ENCODE measurements around the gene HDAC9. TPM values are rescaled to one million over a fixed set of nuclear protein-coding genes. Genes with fewer than 3 reads are reported as not detected.

Gene HDAC9
- total and polyA plus RNA-seq, 2 donors (not counting 1 experiment from before 2014, with no cell fraction given) = 2.9 to 7.9 TPM

- Histone ChIP-seq H3K4me3 (replicated peaks in 1 of 4; ENCODE audit: control extremely low read depth in 1 of 4, insufficient read depth in 1 of 4, low read depth in 3 of 4, low read length in 4 of 4) (no peak overlapping the region), H2AFZ (ENCODE audit: low read length) (no peak overlapping the region), H3K27ac (ENCODE audit: insufficient read depth, low read length) (no peak overlapping the region), H3K9me3 (ENCODE audit: control insufficient read depth, insufficient read depth, low read depth, low read length) (no peaks in the 10 kb centered on the region), H3K4me1 (ENCODE audit: control insufficient read depth, extremely low read depth, insufficient read depth, low read length) (no peaks in the 10 kb centered on the region), H3K79me2 (ENCODE audit: control insufficient read depth, insufficient read depth, low read length) (no peaks in the 10 kb centered on the region), H3K27me3 (ENCODE audit: control insufficient read depth, insufficient read depth, low read length) (no peaks in the 10 kb centered on the region), H4K20me1 (ENCODE audit: control insufficient read depth, extremely low read depth, insufficient read depth, low read length) (no peaks in the 10 kb centered on the region), H3K36me3 (ENCODE audit: control insufficient read depth, insufficient read depth, low read length) (no peaks in the 10 kb centered on the region), H3K4me2 (ENCODE audit: extremely low read depth, insufficient read depth, low read length) (no peak overlapping the region), H3K9ac (ENCODE audit: insufficient read depth, low read length) (no peak overlapping the region)
- DNase-seq (ENCODE audit: low read depth in 2 of 2) = no peak
- TF ChIP-seq CTCF (conservative IDR thresholded peaks at IDR 0.05 in 1 of 2, IDR thresholded peaks at IDR 0.05 in 1 of 2; ENCODE audit: low read depth in 1 of 2, low read length in 2 of 2) (no peak), EZH2 (IDR thresholded peaks at IDR 0.05; ENCODE audit: low read length, missing control alignments) (no peak)
These were observed 78.6 kb downstream of the HDAC9 start for GRCh38 chr7:18574235-18574540.

GRCh38 chr7:18574676-18575075 lies 79.1 kb downstream of the HDAC9 start:
- TF ChIP-seq CTCF (conservative IDR thresholded peaks at IDR 0.05 in 1 of 2, IDR thresholded peaks at IDR 0.05 in 1 of 2; ENCODE audit: low read depth in 1 of 2, low read length in 2 of 2) = no peak
- TF ChIP-seq EZH2 (IDR thresholded peaks at IDR 0.05; ENCODE audit: low read length, missing control alignments) = no peak
- no peak overlapping the region for H3K27ac ChIP-seq (ENCODE audit: insufficient read depth, low read length)
- no peaks in the 10 kb centered on the region for H4K20me1 ChIP-seq (ENCODE audit: control insufficient read depth, extremely low read depth, insufficient read depth, low read length)
- no peaks in the 10 kb centered on the region for H3K4me1 ChIP-seq (ENCODE audit: control insufficient read depth, extremely low read depth, insufficient read depth, low read length)
- no peak overlapping the region for H3K4me3 ChIP-seq (replicated peaks in 1 of 4; ENCODE audit: control extremely low read depth in 1 of 4, insufficient read depth in 1 of 4, low read depth in 3 of 4, low read length in 4 of 4)
- H3K79me2 ChIP-seq (ENCODE audit: control insufficient read depth, insufficient read depth, low read length) = no peaks in the 10 kb centered on the region
- no peaks in the 10 kb centered on the region for H3K9me3 ChIP-seq (ENCODE audit: control insufficient read depth, insufficient read depth, low read depth, low read length)
- H3K4me2 ChIP-seq (ENCODE audit: extremely low read depth, insufficient read depth, low read length) = no peak overlapping the region
- DNase-seq (ENCODE audit: low read depth in 2 of 2) = no peak
- H3K27me3 ChIP-seq (ENCODE audit: control insufficient read depth, insufficient read depth, low read length) = no peaks in the 10 kb centered on the region
- no peak overlapping the region for H3K9ac ChIP-seq (ENCODE audit: insufficient read depth, low read length)
- H2AFZ ChIP-seq (ENCODE audit: low read length) = no peak overlapping the region
- H3K36me3 ChIP-seq (ENCODE audit: control insufficient read depth, insufficient read depth, low read length) = no peaks in the 10 kb centered on the region

- TF ChIP-seq CTCF (conservative IDR thresholded peaks at IDR 0.05 in 1 of 2, IDR thresholded peaks at IDR 0.05 in 1 of 2; ENCODE audit: low read depth in 1 of 2, low read length in 2 of 2) (no peak), EZH2 (IDR thresholded peaks at IDR 0.05; ENCODE audit: low read length, missing control alignments) (no peak)
- H2AFZ ChIP-seq (ENCODE audit: low read length) = no peak overlapping the region
These were observed 80.3 kb downstream of the HDAC9 start for GRCh38 chr7:18575622-18576572.

More at GRCh38 chr7:18575622-18576572, 80.3 kb downstream of the HDAC9 start:
- Histone ChIP-seq H3K4me2 (ENCODE audit: extremely low read depth, insufficient read depth, low read length) (no peak overlapping the region), H3K9ac (ENCODE audit: insufficient read depth, low read length) (no peak overlapping the region), H3K27me3 (ENCODE audit: control insufficient read depth, insufficient read depth, low read length) (no peaks in the 10 kb centered on the region), H4K20me1 (ENCODE audit: control insufficient read depth, extremely low read depth, insufficient read depth, low read length) (no peaks in the 10 kb centered on the region), H3K4me3 (replicated peaks in 1 of 4; ENCODE audit: control extremely low read depth in 1 of 4, insufficient read depth in 1 of 4, low read depth in 3 of 4, low read length in 4 of 4) (no peak overlapping the region), H3K79me2 (ENCODE audit: control insufficient read depth, insufficient read depth, low read length) (no peaks in the 10 kb centered on the region), H3K36me3 (ENCODE audit: control insufficient read depth, insufficient read depth, low read length) (no peaks in the 10 kb centered on the region), H3K27ac (ENCODE audit: insufficient read depth, low read length) (no peak overlapping the region), H3K9me3 (ENCODE audit: control insufficient read depth, insufficient read depth, low read depth, low read length) (no peaks in the 10 kb centered on the region), H3K4me1 (ENCODE audit: control insufficient read depth, extremely low read depth, insufficient read depth, low read length) (no peaks in the 10 kb centered on the region)
- DNase-seq (ENCODE audit: low read depth in 2 of 2) = no peak

All from fibroblast of lung (primary cell).